NOMO-1 (cell line): ENCODE data around the gene PLXNC1.
A peak's percentile ranks its signal among the peaks of the same experiment; 100 is the strongest.

Experiments used
- DNase-seq, 2 experiments: peaks; one replicate each; lab custom pipeline; 2025; ENCODE audit not compliant: unreplicated experiment in 2 of 2; lab: John Stamatoyannopoulos, UW

The PLXNC1 gene

DNA sequence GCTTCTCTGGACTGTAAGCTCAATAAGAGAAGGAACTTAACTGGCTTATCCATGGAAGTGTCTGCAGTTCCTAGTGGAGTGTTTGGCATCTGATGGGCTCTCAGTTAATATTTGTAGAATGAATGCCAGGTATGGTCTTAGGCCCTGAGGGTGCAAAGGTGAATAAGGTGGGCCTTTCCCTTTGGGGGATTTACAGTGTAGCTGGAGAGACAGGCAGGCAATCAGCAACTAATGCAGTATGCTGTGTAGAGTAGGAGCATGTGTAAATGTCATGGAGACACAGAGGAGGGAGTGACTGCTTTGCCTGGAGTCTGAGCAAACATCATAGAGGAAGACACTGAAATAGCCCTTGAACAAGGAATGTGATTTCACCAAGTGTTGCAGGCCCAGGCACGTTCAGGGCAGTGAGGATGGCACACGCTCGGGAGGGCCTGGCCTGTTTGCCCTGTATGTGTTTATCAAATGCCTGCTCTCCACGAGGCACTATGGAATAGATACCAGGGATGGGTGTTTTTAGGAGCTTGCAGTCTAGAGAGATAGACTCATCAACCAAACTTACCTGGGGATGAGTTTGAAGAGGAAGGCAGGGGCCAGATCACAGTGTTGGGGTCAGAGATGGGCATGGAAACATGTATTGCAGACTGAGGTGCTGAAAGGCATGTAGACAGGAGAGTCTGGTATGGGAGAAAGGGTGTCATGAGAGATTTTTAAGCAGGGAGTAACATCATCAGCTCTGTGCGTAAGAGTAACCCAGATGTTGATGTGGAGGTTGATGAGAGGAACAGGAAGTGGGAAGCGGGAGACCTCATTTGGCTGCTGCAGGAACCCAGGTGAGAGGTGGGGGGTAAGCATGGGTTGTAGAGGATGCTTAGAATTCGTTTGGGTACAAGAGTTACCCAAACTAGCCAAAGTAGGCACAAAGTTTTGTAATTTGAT, 54.1 kb downstream of the PLXNC1 start:
- DNase-seq = no peak

DNA sequence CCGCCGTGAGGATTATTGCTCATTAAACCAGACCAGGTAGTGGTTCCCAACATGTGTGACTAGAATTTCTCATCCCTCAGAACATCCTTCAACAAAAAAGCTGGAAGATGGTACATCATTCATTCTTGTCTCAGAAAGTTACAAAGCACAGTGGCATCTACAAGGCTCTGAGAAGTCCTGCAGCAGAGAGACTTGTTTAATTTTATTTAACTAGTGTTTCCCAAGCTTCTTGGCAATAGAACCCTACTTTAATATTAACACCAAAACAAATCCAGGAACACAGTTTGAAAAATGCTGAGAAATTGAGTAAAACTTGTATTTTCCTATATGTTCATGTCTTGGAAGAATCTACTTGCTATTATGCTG, 54.8 kb downstream of the PLXNC1 start:
- DNase-seq = no peak

DNA sequence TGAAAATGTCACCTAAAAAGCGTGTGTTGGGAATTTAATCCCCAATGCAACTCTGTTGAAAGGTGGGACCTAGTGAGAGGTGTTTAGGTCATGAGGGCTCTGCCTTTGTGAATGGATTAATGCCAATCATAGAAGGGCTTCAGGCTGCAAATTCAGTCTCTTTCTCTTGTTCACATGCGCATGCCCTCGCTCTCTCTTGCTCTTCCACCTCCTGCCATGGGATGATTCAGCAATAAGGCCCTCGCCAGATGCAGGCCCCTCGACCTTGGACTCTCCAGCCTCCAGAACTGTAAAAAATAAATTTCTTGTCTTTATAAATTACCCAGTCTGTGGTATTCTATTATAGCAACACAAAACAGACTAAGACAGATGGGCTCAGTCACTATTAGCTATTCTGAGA, 55.4 kb downstream of the PLXNC1 start:
- no peak for DNase-seq

DNA sequence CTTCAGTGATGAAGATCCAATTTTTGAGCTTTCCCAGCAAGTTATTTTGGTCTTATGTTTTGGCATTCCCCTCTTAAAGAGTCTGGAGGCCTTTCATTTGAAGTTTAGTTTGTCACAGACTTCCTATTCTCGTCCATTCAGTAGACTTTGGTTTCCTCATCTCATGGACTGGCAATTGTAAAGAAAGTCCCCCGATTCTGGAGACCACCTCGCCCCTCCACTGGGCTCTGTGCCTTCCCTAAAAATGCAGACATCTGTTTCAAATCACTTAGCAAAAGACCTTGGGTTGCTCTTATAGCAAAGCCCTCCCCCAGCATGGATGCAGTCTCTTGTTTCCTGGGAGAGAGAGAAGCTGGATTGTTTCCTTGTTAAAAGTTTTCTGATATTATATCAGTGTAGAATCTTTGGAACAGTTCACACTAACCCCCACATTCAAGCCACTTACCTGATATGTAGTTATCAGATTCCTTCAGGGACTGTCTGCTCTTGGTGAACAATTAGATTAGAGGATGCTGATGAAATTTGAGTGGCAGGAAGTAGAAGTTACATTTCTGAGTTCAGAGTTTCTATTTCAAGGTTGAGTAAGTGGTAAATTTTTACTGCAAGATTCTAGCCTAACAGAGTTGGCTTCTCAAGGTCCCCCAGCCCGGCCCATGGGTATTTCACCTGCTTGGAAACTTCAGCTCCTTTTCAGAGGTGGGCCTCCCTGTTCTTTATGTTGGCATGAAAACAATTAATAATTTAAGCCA, 56.3 kb downstream of the PLXNC1 start:
- DNase-seq = peak; percentile 24 to 69

DNA sequence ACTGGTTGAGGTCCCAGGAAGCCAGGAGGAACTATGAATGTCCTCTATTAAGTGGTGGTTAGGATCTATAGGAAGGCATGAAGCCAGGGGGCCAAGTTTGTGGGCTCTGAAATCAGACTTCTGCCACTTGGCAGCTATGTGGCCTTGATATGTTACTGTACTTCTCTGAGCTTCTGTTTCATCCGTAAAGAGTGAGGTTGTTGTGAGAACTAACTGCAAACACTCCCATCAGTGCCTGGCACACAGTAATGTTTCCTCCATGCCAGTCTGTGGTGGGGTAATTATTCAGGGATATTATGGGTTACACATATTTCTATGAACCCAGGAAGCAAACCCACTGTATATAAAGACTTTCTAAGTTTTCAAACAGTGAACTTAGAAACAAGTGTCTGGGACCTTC, 57.4 kb downstream of the PLXNC1 start:
- no peak for DNase-seq

DNA sequence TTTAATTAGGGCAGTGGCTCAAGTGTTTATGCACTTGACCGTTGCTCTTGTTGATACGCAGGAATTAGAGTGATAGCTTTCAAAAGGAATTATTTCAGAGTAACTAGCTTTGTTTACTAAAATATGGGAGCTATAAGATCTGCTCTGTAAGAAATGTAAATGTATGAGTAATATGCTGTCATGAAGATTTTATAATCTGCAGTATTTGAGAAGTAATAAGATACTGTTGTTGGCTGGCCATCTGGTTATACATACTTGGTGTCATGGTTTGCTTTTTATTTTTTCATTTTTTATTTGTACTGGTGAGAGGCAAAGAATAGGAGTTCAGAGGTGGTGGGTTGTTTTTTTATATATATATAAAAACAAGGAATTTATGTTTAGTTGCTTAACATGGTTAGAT, 58.5 kb downstream of the PLXNC1 start:
- DNase-seq = no peak

DNA sequence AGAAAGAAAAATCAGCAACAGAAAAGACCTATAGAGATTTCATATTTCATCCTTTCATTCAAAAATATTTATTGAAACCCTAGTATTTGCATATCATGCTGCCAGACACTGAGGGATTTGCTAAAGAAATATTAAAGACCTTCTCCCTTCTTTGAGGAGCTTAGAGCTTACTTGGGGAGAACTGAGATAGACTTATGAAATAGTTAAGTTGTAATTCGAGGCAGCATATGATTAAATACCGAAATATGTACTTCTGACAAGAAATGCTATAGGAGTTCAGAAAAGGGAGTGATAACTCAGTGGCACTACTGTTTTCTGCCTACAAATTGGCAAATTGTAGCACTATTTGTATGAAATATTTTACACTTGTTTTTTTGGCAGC, 59.1 kb downstream of the PLXNC1 start:
- no peak for DNase-seq

DNA sequence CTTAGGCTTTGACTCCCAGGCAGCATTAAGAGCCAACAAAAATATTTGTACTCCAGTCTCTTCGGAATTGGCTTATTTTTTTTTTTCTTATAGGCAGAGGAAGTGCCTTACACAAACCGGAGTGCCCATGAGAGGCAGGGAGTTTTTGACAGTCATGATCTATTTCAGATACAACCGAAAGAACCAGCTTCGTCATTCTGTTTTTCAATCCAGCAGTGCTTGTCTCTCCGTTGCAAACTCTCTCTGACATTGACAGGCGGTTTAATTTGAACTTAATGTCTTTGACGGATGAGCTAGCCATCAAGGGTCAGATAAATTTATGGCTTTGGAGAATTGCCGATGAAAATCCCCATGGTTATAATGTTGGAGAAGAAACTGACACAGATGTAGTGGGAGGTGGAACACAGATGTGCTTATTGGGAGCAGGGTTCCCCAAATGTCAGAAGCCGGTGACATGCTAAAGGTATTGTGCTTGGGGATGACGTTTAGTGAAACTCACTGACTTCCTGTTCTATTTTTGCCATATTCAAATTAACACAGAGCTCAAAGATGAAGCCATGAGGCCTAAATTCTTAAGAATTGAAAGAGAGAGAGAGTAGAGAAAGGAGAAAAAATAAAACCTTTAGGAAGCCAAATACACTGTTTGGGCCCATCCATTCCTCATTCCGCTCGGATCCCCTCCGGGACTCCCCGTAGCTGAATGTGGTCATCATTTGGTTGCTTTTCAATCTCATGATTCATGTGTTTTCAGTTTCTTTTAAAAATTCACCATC, 59.7 kb downstream of the PLXNC1 start:
- DNase-seq = peak; percentile 55 to 74

DNA sequence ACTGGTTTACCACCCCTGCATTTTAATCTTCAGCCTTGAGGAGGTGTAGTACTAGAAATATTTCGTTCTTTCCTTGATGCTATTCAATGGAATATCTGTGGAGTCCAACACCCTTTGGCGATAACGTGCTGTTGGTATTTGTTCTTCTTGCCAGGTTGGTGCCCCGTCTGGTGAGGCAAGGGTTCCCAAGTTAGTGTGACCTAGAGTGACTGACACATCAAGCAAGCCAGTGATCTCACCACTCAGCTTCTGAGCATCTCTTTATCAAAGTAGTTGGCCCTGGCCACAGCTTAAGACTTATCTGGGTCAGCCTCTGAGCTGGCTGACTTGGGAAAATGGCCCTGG, 60.2 kb downstream of the PLXNC1 start:
- DNase-seq = no peak

DNA sequence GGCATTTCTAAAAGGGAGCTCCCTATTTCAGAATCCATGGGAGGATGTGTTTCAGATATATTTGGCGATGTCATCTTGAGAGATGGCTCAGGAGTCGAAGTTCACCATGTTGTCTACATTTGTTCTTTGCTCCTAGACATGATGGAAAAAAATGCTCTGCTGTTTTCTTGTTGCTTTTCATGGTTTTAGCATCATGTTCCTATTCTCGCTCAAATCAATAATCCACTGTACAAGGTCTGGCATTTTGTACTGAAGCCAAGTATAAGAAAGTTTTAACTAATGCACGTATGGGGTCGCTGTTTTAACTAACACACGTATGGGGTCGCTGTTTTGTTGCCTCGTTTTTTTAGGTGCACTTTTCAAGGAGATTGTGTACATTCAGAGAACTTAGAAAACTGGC, 60.9 kb downstream of the PLXNC1 start:
- no peak for DNase-seq

DNA sequence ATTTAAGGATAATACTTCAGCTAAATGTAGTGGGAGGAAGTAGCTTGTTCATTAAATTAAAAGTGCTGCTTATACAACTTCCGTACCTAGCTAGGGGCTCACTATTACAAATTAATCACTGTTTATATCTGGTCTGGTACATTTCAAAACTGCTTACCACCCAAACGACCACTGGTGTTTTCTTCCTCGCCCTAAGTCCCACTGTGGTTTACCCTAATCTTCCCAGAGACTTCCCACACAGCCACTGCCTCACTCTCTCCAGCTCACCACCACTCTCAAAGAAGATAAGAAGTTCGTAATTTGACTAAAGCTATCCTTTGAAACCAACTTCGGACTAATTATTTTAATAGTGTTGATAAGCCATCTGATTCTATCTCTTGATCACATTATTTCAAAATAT, 62.6 kb downstream of the PLXNC1 start:
- no peak for DNase-seq

DNA sequence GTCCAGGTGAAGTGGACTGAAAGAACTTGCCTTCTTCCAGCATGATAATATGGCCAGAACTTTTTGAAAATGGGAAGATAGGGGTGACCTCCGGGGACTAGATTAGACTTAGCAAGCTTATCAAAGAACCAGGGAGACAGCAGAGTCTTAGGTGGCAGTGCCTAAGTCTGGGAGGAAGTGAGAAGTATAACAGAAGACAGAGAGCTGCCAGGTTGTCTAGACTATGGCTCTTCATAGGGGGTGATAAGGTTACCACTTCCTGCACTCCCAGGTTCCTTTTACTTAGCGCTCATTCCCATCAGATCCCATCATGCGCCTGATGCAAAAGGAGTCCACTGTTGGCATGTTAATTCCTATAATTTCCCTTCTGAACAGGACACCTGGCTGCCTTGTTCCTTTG, 69.9 kb downstream of the PLXNC1 start:
- DNase-seq = no peak

DNA sequence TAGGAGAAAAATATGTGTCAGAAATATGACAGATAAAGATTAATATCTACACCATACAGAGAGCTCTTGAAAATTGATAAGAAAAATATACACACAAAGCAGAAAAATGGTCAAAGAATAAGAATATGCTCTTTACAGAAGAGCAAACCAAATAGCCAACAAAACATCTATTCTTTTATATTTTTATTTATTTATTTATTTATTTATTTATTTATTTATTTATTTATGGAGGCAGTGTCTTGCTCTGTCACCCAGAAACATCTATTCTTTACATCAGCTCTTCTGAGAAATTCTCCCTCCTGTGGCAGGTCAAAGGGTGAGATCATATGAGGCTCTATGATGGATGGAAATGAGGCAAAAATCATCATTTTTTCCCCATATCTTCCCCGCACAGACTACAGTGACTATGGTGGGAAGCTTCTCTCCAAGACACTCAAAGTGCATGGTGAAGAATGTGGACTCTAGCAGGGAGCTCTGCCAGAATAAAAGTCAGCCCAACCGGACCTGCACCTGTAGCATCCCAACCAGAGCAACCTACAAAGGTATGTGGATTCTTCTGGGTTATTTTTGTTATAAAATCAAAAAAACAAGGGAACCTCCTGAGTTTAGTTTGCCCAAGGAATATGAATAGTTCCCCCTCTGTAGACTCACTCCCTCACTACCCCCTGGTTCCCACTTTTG, 71.4 kb downstream of the PLXNC1 start:
- no peak for DNase-seq

DNA sequence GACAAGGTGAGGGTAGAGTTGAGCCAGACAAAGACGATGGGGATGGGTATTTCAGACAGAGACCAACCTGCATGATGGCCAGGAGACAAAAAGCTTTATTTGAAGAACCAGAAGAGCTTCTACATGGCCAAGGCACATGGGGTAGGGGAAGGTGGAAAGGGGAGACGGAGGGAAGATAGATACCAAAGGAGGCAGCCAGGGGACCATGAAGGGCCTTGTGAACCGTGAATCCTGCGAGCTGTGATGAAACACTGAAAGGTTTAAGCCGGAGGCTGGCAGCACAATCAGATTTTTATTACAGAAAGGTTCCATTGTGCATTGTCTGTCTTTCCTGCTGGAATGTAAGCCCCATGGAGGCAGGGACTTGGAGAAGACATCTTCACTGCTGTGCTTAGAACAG, 72.4 kb downstream of the PLXNC1 start:
- no peak for DNase-seq

DNA sequence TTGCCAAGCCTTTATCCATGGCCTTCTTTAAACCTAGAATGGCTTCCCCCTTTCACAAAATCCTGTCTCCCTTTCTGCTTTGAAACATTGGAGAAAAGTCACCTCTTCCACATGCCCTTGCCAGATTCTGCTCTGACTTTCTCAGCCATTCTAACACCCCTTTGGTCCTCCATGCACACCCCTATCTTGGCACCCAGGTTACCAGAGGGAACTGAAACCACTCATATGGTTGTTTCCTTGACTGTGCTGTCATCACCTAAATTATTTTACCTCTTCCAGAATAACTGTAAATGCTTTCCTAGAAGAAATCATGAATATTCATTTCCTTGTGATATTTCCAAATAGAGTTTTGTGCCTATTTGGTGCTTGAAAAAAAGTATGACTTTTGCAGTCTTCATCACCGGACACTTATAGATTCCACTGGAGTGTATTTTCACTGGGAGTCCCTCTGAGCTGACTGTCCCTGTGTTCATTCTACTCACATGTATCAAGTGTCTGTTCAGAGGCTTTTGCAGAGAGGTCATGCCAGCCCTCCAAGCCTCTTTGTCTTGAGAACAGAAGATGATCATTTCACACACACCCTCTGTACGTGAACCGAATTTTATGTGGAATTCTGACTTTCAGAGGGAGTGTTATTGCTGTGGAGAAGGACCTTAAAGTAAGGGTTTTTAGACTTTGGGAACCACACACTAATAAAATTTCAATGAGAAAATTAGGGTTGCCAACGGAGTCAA, 74.1 kb downstream of the PLXNC1 start:
- DNase-seq = no peak

DNA sequence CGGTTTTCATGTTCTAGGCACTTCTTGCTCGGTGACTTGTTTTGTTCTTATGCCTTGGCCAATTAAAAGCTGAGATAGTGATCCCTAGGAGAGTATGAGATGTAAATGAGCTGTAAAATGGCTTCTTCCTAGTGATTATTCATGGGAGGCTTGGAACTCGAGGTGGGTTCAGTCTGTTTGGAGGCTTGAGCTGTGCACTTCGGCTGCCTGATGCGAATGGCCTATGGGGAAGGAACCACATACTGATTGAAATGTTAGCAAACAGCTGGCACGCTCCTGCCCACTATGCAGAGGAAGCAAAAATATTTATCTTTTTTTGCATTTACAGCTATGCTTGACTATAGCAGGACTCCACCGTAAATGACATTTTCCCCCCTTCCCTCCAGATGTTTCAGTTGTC, 75.5 kb downstream of the PLXNC1 start:
- no peak for DNase-seq

DNA sequence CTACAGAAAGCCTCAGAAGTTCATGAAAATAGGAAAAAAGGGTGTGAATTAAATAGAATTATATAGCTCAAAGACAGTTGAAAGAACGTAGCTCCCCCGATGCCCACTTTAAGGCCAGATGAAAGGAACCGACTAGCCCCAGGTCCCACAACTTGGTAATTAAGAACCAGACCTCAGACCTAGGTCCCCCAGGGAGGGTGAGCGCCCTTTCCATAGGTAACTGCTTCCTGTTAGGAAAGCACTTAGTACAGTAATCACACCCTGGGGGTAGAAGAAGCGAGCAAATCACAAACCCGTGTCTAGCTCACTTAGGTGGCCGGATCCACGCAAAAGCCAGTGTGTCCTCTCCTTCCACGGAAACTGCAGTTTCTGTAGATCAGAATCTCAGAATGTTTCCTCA, 77.1 kb downstream of the PLXNC1 start:
- DNase-seq = no peak

DNA sequence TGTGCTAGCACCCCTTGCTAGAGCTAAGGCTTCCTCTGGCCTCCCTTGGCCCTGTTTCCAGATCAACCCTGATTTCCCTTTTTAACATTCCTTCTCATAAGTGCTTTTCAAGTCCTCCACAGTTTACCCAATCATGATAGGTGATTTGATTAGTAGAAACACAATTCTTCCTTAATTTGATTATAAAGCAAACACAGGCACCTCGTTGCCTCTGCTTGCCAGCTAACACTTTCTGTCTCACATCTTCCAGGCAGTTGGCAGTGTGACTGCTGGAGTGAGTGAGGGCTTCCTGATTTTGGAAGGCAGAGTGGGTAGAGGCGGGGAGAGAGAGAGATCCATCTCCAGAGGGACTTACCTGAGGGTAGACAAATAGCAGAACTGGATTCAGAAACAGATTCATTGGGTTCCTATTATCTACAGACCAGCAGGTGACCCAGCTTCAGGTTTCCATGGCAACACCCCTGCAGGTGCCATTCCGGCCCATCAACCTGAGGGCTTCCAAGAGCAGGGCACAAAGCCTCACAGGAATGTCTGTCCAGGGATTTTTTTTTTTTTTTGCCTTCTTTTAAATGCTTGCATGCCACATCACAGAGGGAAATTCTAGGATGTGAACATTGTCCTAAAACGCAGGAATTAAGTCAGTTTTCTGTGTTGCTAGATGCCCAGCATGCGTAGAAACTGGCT, 77.7 kb downstream of the PLXNC1 start:
- no peak for DNase-seq

DNA sequence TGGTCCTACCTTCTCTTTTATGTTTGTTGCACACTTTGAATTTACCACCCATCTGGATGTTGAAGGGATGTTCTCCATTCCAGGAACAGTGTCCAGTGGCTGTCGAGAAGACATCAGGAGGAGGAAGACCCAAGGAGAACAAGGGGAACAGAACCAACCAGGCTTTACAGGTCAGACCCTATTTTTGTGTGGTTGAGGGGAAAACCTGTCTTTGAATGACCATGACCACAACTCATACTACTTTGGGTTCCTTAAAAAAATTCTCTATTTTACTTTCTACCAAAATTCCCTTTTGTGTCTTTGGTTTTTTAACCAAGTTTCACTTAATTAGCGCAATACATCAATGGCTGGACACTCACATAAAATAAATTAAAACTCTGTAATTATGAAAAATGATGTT, 78.7 kb downstream of the PLXNC1 start:
- no peak for DNase-seq

DNA sequence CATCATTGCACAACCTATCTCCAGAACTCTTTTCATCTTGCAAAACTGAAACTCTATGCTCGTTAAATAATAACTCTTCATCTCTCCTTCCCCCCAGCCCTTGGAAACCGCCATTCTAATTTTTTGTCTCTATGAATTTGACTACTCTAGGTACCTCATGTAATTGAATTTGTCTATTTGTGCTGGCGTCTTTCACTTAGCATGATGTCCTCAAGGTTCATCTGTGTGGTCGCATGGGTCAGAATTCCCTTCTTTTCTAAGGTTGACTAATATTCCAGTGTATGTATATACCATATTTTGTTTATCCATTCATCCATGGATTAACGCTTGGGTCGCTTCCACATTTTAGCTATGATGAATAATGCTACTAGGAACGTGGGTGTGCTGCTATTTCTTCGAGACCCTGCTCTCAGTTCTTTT, 80.1 kb downstream of the PLXNC1 start:
- peak in 1 of 2 experiments; percentile 18 for DNase-seq
